GM18907 (cell line): ENCODE results near the gene SNTG2.

Source experiments
- ATAC-seq: cut with Tn5 transposase; IDR thresholded peaks from one replicate; pipeline ENCODE4 v1.9.1; 2021; ENCODE audit warnings: mild to moderate bottlenecking, moderate library complexity; ENCODE audit not compliant: unreplicated experiment

Gene SNTG2

GRCh38 chr2:951224-952006, 766 bp downstream of the SNTG2 start:
- ATAC-seq, result no peak

GRCh38 chr2:953408-953807, 2.8 kb downstream of the SNTG2 start:
- no peak for ATAC-seq

GRCh38 chr2:953975-954686, 3.5 kb downstream of the SNTG2 start:
- ATAC-seq, result no peak

DNA sequence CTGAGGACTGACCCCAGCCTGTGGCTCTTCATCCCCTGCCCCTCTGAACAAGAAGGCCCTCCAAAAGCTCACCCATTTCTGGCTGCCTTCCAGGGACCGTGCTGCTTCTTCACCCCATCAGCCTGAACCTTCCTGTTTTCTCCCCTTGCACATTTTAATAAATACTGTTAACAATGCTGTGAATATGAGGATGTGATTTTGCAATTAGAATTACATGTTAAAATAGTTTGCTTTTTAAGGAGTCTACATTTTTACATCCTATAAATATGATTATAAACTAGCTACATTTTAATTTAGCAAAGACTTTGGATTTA, 4.0 kb downstream of the SNTG2 start:
- ATAC-seq, result no peak

- no peak for ATAC-seq
Observed at GRCh38 chr2:955829-956731, 5.4 kb downstream of the SNTG2 start.

- ATAC-seq, result no peak
Observed at GRCh38 chr2:959457-959856, 8.8 kb downstream of the SNTG2 start.

GRCh38 chr2:960061-960736, 9.6 kb downstream of the SNTG2 start:
- no peak for ATAC-seq

- ATAC-seq, result no peak
Observed at GRCh38 chr2:961786-962185, 11.1 kb downstream of the SNTG2 start.

DNA sequence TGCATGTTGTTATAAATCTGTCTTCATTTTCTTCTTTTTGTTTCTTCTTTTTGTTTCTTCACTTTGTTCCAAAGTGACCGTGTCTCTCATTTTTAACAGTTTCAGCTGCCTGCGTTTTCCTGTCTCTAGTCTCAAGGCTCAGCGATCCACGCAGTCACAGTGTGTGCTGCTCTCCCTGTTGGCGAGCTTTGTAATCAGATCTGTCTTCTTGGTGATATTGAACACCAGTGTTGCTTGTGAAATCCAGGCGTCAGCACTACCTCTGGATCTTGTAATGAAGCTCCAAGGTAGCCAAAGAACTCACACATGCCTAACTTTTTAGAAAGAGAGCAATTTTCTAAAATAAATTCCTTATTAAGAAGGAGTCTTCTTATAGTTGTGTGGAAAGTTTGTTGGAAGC, 13.2 kb downstream of the SNTG2 start:
- ATAC-seq, result no peak

DNA sequence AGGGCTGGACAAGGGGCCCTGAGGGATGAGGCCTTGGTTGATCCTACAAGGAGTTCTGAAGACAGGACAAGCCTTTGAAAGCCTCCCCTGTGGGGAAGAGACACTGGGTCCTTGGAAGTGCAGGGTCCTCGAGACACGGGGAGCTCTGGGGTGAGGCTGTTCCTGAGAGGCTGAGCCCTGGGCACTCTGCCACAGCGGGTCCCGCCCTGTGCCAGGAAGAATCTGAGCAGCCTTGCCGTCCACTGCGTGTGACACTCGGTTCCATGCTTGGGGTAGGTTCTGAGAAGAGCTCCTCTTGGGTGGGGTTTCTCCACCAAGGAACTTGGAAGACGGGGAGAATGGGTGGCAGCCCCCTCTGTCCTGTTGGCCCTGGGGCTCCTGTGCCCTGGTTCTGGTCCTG, 13.9 kb downstream of the SNTG2 start:
- no peak for ATAC-seq

DNA sequence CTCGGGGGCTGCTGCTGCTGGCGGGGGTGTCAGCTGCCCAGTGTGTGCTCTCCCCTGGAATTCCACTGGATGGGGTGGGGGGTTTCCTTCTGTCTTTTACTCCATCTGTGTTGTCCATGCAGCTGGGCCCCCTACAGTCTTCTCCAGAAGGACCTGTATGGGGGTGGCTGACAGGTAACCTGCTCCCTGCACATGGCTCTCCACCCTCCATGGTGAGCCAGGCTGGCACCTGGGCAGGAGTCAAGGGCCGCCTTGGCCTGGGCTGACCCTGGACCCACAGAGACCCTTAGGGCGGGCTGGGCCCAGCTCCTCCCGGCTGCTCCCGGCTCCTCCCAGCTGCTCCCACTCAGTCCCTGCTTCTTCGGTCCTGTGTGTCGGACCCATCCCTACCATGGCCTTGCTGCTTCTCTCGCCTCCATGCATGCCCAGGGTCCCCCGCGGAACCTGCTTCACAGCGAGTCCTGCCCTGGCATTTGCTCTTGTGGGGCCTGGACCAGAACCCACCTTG, 15.0 kb downstream of the SNTG2 start:
- no peak for ATAC-seq

- ATAC-seq, result no peak
Observed at GRCh38 chr2:973129-973528, 22.5 kb downstream of the SNTG2 start.

DNA sequence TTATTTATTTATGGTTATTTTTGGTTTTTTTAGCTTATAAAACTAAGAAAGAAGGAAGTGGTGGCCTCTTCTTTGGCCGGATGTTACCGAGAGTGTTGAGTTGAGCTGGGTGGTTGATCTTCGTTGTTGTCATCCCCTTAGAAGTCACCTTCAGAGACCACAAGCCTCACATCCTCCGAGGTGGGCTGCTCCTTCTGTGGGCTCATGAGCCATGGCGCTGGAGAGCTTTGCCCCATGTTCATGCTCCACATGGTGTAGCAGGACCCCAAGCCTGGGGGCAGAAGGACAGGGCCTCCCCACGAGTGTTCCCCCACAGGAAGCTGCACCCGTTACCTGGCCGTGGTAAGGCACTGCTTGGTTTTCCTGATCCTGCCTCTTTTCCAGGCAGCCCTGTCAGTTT, 23.4 kb downstream of the SNTG2 start:
- ATAC-seq, result no peak

DNA sequence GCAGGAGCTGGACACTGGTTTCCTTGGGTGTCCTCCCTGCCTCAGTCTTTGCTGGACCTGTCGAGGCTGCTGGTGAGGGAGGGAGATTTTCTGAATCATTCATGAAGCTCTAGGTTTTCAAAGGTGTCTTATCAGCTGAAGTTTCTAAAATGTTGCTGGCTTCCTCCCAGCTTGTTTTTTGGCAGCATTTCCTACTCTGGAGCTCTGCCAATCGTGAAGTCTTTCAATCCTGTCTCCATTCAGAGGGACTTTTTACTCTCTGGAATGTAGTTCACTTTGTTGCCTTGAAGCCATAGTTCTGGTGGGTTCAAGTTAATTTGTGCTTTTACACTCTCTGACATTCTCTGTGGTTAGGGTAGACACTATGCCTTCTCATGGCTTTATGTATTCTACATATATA, 23.9 kb downstream of the SNTG2 start:
- ATAC-seq, result no peak

GRCh38 chr2:975095-975494, 24.4 kb downstream of the SNTG2 start:
- ATAC-seq, result no peak

GRCh38 chr2:979069-979928, 28.6 kb downstream of the SNTG2 start:
- ATAC-seq, result peak; percentile 58

DNA sequence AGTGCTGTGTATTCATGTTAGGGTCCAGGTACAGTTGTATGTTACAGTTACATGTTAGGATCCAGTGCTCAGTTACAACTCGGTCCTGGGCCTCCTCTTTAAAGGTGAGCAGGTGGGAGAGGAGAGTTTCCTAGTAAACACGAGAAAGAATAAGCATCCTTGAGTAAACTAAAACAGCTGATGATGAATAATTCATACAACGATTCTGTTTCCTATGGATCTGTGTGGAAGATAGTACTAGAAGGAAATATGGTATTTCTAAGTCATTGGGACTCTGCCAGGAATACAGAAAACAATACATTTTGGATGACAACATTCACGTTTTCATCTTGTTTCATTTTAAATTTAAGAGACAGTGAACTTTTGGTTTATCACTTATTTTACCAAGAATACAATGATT, 29.5 kb downstream of the SNTG2 start:
- ATAC-seq, result no peak

GRCh38 chr2:981258-981657, 30.6 kb downstream of the SNTG2 start:
- no peak for ATAC-seq

GRCh38 chr2:981759-982158, 31.1 kb downstream of the SNTG2 start:
- no peak for ATAC-seq

GRCh38 chr2:985317-985898, 34.8 kb downstream of the SNTG2 start:
- ATAC-seq, result no peak
